Gastrocnemius medialis (tissue), 4 donors: ENCODE data around the gene TGFB1. TPM values are rescaled to one million over a fixed set of nuclear protein-coding genes. Genes with fewer than 3 reads are reported as not detected.

Experiments
- ATAC-seq, 2 donors: fragments of 150-250 bp; one replicate each; pipeline ENCODE4 v1.9.1; 2016
- DNase-seq, 2 donors: peaks; one replicate each; pipeline ENCODE4 v3.0.0-alpha.2; 2019
- H3K27ac ChIP-seq, 4 donors: fragments of 200-600 bp; sonication (generic); 1 replicate in 1 of 4; 2 replicates in 3 of 4; pipeline ENCODE4 v1.5.1; 2016 to 2018; ENCODE audit warnings: mild to moderate bottlenecking in 2 of 4, moderate library complexity in 1 of 4
- H3K27me3 ChIP-seq, 3 donors: fragments of 200-600 bp; sonication (generic) in 2 of 3; 1 replicate in 1 of 3; 2 replicates in 2 of 3; pipeline versions ENCODE4 v1.5.1 to v1.6.0; 2016 to 2019; ENCODE audit warnings: mild to moderate bottlenecking in 1 of 3, moderate library complexity in 1 of 3
- H3K36me3 ChIP-seq, 2 donors: fragments of 200-600 bp; sonication (generic) in 1 of 2; one replicate each; pipeline ENCODE4 v1.5.1; 2017 to 2018
- H3K4me1 ChIP-seq, 2 donors: fragments of 200-600 bp; sonication (generic) in 1 of 2; one replicate each; pipeline ENCODE4 v1.5.1; 2016 to 2017; ENCODE audit warnings: mild to moderate bottlenecking in 2 of 2
- H3K4me3 ChIP-seq, 4 donors: fragments of 200-600 bp; sonication (generic) in 3 of 4; 1 replicate in 1 of 4; 2 replicates in 3 of 4; pipeline ENCODE4 v1.5.1; 2016 to 2019; ENCODE audit warnings: mild to moderate bottlenecking in 2 of 4
- H3K9me3 ChIP-seq, 3 donors: fragments of 200-600 bp; sonication (generic) in 2 of 3; 1 replicate in 1 of 3; 2 replicates in 2 of 3; pipeline ENCODE4 v1.5.1; 2016 to 2019
- POLR2A ChIP-seq, 2 donors: fragments of 450-650 bp; IDR thresholded peaks; one replicate each; pipeline ENCODE4 v1.6.1; 2017; ENCODE audit warnings: antibody characterized with exemption in 2 of 2, mild to moderate bottlenecking in 2 of 2, moderate library complexity in 2 of 2
- in situ Hi-C, 4 donors: fragments of 200-750 bp; cut with MboI; loops; one replicate each; pipeline versions ENCODE4 v1.15.0 to v1.8.0; 2017; ENCODE audit warnings: low sequenced_read_pairs in 4 of 4
- intact Hi-C: fragments of 100-400 bp; cut with DNase I; formaldehyde crosslinking; loops from one replicate; pipeline ENCODE4 v1.15.1; 2023; ENCODE audit warnings: low total_unique reads
- total RNA-seq, 4 donors: library from RNA; depleted of rRNA; stranded (reverse); fragments of >200 nt; gene quantifications; one replicate each; pipeline versions ENCODE4 v1.1.0 to v1.2.3, GENCODE V29; 2016
- TF ChIP-seq, protein P1 (sequence below), 5 experiments: fragments of 450-650 bp in 3 of 5; fragments of 200-600 bp in 2 of 5; sonication (generic) in 2 of 5; IDR thresholded peaks in 4 of 5; conservative IDR thresholded peaks in 1 of 5; 1 replicate in 4 of 5; 2 replicates in 1 of 5; pipeline ENCODE4 v1.5.1; 2016 to 2019; ENCODE audit warnings: antibody characterized with exemption in 5 of 5, mild to moderate bottlenecking in 3 of 5, moderate library complexity in 3 of 5

TGFB1 gene
- total RNA-seq, 4 donors from 2014 or later = 1.9 to 5.2 (median 4.9) TPM

DNA sequence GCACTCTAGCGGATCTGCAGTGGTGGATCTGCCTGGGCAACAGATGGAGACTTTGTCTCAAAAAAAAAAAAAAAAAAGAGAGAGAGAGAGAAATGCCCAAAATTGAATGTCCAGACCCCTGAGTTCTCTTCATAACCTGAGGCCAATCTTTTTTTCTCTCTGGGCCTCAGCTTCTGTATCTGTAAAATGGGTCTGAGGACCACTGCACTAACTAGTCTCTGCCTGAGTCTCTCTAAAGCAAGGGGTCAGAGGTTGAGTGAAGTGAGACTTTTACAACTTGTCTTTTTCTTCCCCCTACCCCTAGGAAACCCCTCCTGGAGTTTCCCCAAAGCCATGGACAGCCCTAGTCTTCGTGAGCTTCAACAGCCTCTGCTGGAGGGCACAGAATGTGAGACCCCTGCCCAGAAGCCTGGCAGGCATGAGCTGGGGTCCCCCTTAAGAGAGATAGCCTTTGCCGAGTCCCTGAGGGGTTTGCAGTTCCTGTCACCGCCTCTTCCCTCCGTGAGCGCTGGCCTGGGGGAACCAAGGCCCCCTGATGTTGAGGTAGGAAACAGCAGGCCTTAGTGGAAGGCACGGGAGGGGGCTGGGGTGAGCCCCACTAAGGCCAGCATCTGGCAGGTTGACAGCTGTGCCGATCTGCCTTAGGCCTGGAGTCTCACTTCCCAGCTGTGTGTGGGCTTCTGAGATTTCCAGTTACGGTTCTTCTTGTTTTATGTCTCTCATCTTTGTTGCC, 24.4 kb upstream of the TGFB1 start:
- Histone ChIP-seq H3K27me3 (peaks cover 0 to 15% (median 5%) of the 10 kb centered on the region in 3 donors), H3K4me1 (peaks cover 9 to 18% of the 10 kb centered on the region in 2 donors), H3K9me3 (no peaks in the 10 kb centered on the region), H3K36me3 (peaks cover 0 to 5% of the 10 kb centered on the region in 2 donors), H3K4me3 (no peak overlapping the region), H3K27ac (no peak overlapping the region)
- ATAC-seq (no peak), DNase-seq (no peak)
- in situ Hi-C loops (no loop called here), intact Hi-C loops (no loop called here)
- TF ChIP-seq POLR2A (IDR thresholded peaks at IDR 0.05) = no peak

DNA sequence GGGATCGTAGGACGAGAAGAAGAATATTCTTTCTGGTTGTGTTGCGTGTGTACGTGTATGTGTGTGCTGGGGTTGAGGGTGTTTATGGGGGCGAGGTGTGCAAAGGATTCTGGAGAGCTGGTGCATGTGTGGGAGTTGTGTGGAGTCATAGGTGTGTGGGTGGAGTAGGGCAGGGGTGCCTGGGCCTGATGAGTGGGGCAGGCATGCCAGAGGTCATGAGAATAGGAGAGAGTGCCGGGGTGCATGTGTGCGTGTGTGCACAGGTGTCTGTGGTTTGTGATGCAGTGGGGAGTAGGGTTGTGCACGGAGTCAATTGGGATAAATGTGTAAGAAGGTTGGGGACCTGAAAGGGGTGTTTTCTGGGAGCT, 23.3 kb upstream of the TGFB1 start:
- no peaks in the 10 kb centered on the region for H3K36me3 ChIP-seq
- TF ChIP-seq, protein P1, sequence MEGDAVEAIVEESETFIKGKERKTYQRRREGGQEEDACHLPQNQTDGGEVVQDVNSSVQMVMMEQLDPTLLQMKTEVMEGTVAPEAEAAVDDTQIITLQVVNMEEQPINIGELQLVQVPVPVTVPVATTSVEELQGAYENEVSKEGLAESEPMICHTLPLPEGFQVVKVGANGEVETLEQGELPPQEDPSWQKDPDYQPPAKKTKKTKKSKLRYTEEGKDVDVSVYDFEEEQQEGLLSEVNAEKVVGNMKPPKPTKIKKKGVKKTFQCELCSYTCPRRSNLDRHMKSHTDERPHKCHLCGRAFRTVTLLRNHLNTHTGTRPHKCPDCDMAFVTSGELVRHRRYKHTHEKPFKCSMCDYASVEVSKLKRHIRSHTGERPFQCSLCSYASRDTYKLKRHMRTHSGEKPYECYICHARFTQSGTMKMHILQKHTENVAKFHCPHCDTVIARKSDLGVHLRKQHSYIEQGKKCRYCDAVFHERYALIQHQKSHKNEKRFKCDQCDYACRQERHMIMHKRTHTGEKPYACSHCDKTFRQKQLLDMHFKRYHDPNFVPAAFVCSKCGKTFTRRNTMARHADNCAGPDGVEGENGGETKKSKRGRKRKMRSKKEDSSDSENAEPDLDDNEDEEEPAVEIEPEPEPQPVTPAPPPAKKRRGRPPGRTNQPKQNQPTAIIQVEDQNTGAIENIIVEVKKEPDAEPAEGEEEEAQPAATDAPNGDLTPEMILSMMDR (IDR thresholded peaks at IDR 0.05 in 4 of 5, conservative IDR thresholded peaks at IDR 0.05 in 1 of 5) = no peak
- TF ChIP-seq POLR2A (IDR thresholded peaks at IDR 0.05) = no peak
- H3K27ac ChIP-seq = peak overlapping the region in 3 of 4 donors; percentile 58 to 76 (median 73)
- no peak for ATAC-seq
- no peak for DNase-seq
- peak overlapping the region; percentile 57 to 68 (median 62) for H3K4me3 ChIP-seq
- intact Hi-C loops = no loop called here
- H3K27me3 ChIP-seq = peaks cover 0 to 15% (median 5%) of the 10 kb centered on the region in 3 donors
- in situ Hi-C loops = no loop called here
- peaks cover 9 to 18% of the 10 kb centered on the region in 2 donors for H3K4me1 ChIP-seq
- H3K9me3 ChIP-seq = no peaks in the 10 kb centered on the region

DNA sequence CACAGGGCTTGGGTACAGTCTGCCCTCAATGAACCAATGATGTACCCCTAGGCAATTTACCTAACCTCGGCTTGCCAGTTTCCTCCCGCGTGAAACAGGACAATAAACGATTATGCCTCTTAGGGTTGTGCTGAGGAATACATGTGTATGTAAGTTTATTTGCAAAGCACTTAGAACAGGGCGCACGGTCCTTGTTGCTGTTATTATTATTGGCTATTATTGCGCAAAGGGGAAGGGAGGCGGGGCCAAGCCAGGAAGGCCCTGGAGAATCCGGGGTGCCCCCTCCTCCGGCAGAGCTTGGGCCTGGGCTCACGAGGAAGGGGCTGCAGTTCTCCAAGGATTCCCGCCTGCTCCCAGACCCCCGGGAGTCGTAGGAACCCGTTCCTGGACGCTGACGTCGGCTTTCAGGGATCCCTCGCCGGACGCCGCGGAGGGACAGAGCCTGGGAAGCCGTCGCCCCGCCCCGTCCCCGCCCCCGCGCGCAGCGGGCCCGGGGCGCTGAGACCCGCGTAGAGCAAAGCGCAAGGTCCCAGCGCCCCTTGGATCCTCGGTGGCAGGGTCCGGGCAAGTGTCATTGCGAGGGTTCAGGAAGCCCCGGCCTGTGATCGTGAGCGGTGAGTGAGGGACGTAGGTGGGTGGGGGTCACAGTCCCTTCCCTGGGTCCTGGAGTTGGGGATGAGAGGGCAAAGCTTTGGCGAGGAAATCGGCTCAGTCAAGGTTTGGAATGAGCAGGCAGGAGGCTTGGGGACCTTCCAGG, 22.7 kb upstream of the TGFB1 start, which contains the start of gene TMEM91:
Gene TMEM91 (plus strand): TSS at position 293 of the 757 bp plus-strand sequence. CDS start 1,777 bp downstream, outside the sequence.
- intact Hi-C loops (no loop called here), in situ Hi-C loops (no loop called here)
- Histone ChIP-seq H3K4me1 (peaks cover 9 to 18% of the 10 kb centered on the region in 2 donors), H3K4me3 (peak within 1 kb of the TSS; percentile 57 to 68 (median 62)), H3K27me3 (peaks cover 0 to 15% (median 5%) of the 10 kb centered on the region in 3 donors), H3K27ac (peak within 1 kb of the TSS; percentile 58 to 76 (median 70)), H3K36me3 (no peaks in the 10 kb centered on the region), H3K9me3 (no peaks in the 10 kb centered on the region)
- ATAC-seq (no peak), DNase-seq (no peak)
- no peak for TF ChIP-seq POLR2A (IDR thresholded peaks at IDR 0.05)
- TF ChIP-seq, protein P1 (IDR thresholded peaks at IDR 0.05 in 4 of 5, conservative IDR thresholded peaks at IDR 0.05 in 1 of 5) = no peak

DNA sequence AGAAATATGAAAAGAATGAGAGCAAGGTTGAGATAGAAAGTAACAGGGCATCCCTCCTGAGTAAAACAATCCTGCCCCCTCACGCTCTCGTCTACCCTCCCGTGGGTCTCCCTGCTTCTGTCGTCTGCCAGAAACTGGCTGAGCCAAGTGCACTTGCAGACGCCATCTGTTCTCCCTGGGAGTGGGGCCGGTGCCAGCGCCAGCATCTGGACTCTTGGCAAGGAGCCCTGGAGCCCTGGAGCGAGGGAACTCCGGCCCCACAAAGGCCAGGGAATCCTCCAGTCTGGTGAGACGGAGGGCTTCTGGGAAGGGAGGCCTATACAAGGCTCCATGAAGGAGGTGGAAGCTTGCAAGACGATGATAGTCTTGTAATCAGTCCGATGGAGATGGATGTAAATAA, 20.3 kb upstream of the TGFB1 start:
- in situ Hi-C loops (no loop called here), intact Hi-C loops (no loop called here)
- Histone ChIP-seq H3K36me3 (no peaks in the 10 kb centered on the region), H3K4me1 (peaks cover 6 to 18% of the 10 kb centered on the region in 2 donors), H3K9me3 (no peaks in the 10 kb centered on the region), H3K27me3 (peaks cover 0 to 15% (median 5%) of the 10 kb centered on the region in 3 donors), H3K27ac (no peak overlapping the region), H3K4me3 (no peak overlapping the region)
- ATAC-seq = peak in 1 of 2 donors; percentile 49
- no peak for TF ChIP-seq POLR2A (IDR thresholded peaks at IDR 0.05)
- TF ChIP-seq, protein P1 (IDR thresholded peaks at IDR 0.05 in 4 of 5, conservative IDR thresholded peaks at IDR 0.05 in 1 of 5) = no peak
- peak in 1 of 2 donors; percentile 60 for DNase-seq

DNA sequence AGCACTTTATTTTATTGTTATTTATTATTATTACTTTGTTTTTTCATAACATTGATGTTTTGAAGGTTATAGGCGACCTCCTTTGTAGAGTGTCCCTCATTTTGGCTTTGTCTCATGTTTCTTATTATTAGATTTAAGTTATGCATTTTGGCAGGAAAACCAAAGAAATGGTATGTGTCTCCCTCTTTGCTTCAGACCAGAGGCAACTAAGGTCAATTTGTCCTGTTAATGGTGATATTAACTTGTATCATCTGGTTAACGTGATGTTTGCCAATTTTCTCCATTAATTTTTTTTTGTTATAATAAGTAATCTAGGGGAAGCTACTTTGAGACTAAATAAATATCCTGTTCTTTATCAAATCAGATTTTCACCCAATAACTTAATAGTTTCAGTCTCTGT, 18.8 kb upstream of the TGFB1 start:
- Histone ChIP-seq H3K27ac (no peak overlapping the region), H3K4me1 (peaks cover 6 to 18% of the 10 kb centered on the region in 2 donors), H3K4me3 (no peak overlapping the region), H3K27me3 (peaks cover 0 to 15% (median 5%) of the 10 kb centered on the region in 3 donors), H3K9me3 (no peaks in the 10 kb centered on the region), H3K36me3 (no peaks in the 10 kb centered on the region)
- intact Hi-C loops (no loop called here), in situ Hi-C loops (no loop called here)
- DNase-seq = no peak
- TF ChIP-seq POLR2A (IDR thresholded peaks at IDR 0.05) = no peak
- no peak for ATAC-seq
